Glutamatergic neuron (in vitro differentiated cells): ENCODE data around the gene TENT4B. TPM values are rescaled to one million over a fixed set of nuclear protein-coding genes. Genes with fewer than 3 reads are reported as not detected.

Experiments used
- DNase-seq: peaks from one replicate; pipeline ENCODE4 v3.0.0; 2022
- H3K27ac Mint-ChIP-seq: one replicate; pipeline ENCODE4 v1.8.0; 2020; ENCODE audit warnings: mild to moderate bottlenecking, mixed read lengths, inconsistent platforms; ENCODE audit not compliant: unreplicated experiment
- H3K27me3 Mint-ChIP-seq: one replicate; pipeline ENCODE4 v1.8.0; 2020; ENCODE audit warnings: mild to moderate bottlenecking, moderate library complexity, mixed read lengths, inconsistent platforms; ENCODE audit not compliant: unreplicated experiment
- H3K36me3 Mint-ChIP-seq: one replicate; pipeline ENCODE4 v1.8.0; 2020; ENCODE audit warnings: mild to moderate bottlenecking, mixed read lengths, inconsistent platforms; ENCODE audit not compliant: unreplicated experiment
- H3K4me1 Mint-ChIP-seq: one replicate; pipeline ENCODE4 v1.8.0; 2020; ENCODE audit warnings: mild to moderate bottlenecking, low read depth, mixed read lengths, inconsistent platforms; ENCODE audit not compliant: unreplicated experiment
- H3K4me3 Mint-ChIP-seq: one replicate; pipeline ENCODE4 v1.8.0; 2020; ENCODE audit warnings: mild to moderate bottlenecking, mixed read lengths, inconsistent platforms; ENCODE audit not compliant: unreplicated experiment
- H3K9me3 Mint-ChIP-seq: one replicate; pipeline ENCODE4 v1.8.0; 2020; ENCODE audit warnings: mild to moderate bottlenecking, moderate library complexity, mixed read lengths, inconsistent platforms; ENCODE audit not compliant: unreplicated experiment
- CTCF ChIP-seq: fragments of 200-600 bp; sonication (generic); IDR thresholded peaks from one replicate; pipeline ENCODE4 v1.5.0; 2021; ENCODE audit not compliant: partially characterized antibody, unreplicated experiment
- total RNA-seq: library from RNA; stranded (reverse); fragmentation: NEBNext Ultra II Directional; extraction: Animal tissue kit (Norgen Biotek cat#: 25700); gene quantifications from one replicate; pipeline ENCODE4 v1.2.1, GENCODE V29; 2021; ENCODE audit not compliant: unreplicated experiment

The TENT4B gene
- total RNA-seq, 1 donor from 2014 or later = 9.5 TPM

- peaks cover 7% of the 10 kb centered on the region for H3K27me3 Mint-ChIP-seq
- no peak for DNase-seq
- no peak overlapping the region for H3K27ac Mint-ChIP-seq
- H3K4me1 Mint-ChIP-seq = peaks cover 12% of the 10 kb centered on the region
- no peaks in the 10 kb centered on the region for H3K36me3 Mint-ChIP-seq
- H3K9me3 Mint-ChIP-seq = peaks cover 3% of the 10 kb centered on the region
- TF ChIP-seq CTCF = no peak
- no peak overlapping the region for H3K4me3 Mint-ChIP-seq
These were observed 119.0 kb downstream of the TENT4B start for GRCh38 chr16:50272111-50272571.

- H3K4me3 Mint-ChIP-seq = no peak overlapping the region
- peaks cover 7% of the 10 kb centered on the region for H3K27me3 Mint-ChIP-seq
- peaks cover 5% of the 10 kb centered on the region for H3K9me3 Mint-ChIP-seq
- H3K36me3 Mint-ChIP-seq = no peaks in the 10 kb centered on the region
- no peak for TF ChIP-seq CTCF
- H3K4me1 Mint-ChIP-seq = peaks cover 8% of the 10 kb centered on the region
- DNase-seq = no peak
- no peak overlapping the region for H3K27ac Mint-ChIP-seq
These were observed 119.7 kb downstream of the TENT4B start for GRCh38 chr16:50272687-50273381.

GRCh38 chr16:50273382-50273690 lies 120.2 kb downstream of the TENT4B start:
- Mint-ChIP-seq H3K4me3 (no peak overlapping the region), H3K4me1 (peaks cover 8% of the 10 kb centered on the region), H3K9me3 (peaks cover 5% of the 10 kb centered on the region), H3K27ac (no peak overlapping the region), H3K36me3 (peaks cover 3% of the 10 kb centered on the region), H3K27me3 (peaks cover 7% of the 10 kb centered on the region)
- DNase-seq = no peak
- no peak for TF ChIP-seq CTCF

- Mint-ChIP-seq H3K4me3 (no peak overlapping the region), H3K27ac (no peak overlapping the region), H3K27me3 (peaks cover 7% of the 10 kb centered on the region), H3K36me3 (peaks cover 5% of the 10 kb centered on the region), H3K9me3 (peaks cover 5% of the 10 kb centered on the region), H3K4me1 (peaks cover 8% of the 10 kb centered on the region)
- no peak for DNase-seq
- no peak for TF ChIP-seq CTCF
These were observed 120.8 kb downstream of the TENT4B start for GRCh38 chr16:50273888-50274325.

- Mint-ChIP-seq H3K36me3 (peaks cover 5% of the 10 kb centered on the region), H3K27me3 (peaks cover 3% of the 10 kb centered on the region), H3K27ac (no peak overlapping the region), H3K4me3 (no peak overlapping the region), H3K4me1 (peaks cover 12% of the 10 kb centered on the region), H3K9me3 (peaks cover 6% of the 10 kb centered on the region)
- DNase-seq = no peak
- no peak for TF ChIP-seq CTCF
These were observed 121.4 kb downstream of the TENT4B start for GRCh38 chr16:50274326-50275097.
